ENCODE data around the gene CCHCR1.

DNA sequence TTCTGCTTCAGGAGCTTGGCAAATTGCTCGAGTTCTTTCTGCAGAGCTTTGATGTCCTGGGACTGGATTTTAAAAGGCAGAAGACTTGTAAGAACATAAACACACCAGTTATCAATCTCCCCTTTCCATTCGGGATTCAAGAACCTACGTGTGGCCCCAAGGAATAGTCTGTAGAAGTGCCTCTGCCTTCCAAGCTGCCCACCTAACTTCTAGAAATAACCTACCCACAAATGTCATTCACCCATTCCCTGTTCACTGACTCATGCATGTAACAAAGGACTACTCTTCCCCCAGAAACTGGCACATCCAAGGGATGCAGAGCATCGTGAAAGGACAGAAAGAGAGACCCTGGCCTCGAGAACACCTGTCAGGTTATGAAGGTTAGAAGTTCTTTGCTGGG lies 8.4 kb upstream of the CCHCR1 start:
- TF ChIP-seq CTCF (IDR thresholded peaks at IDR 0.05) (no peak), POLR2A (IDR thresholded peaks at IDR 0.05) (no peak)

Data from esophagus squamous epithelium (tissue), 4 donors.